Cardiac septum (tissue), 1 donor: ENCODE results near the gene BCL6. TPM values are rescaled to one million over a fixed set of nuclear protein-coding genes. Genes with fewer than 3 reads are reported as not detected.

Experiments
- DNase-seq: peaks from one replicate; pipeline ENCODE4 v3.0.0-alpha.2; 2020; ENCODE audit warnings: low spot score
- intact Hi-C: fragments of 100-400 bp; cut with DNase I; formaldehyde crosslinking; loops from one replicate; pipeline ENCODE4 v1.14.0; 2022
- total RNA-seq: library from RNA; stranded (reverse); fragmentation: NEBNext Ultra II Directional; extraction: Animal tissue kit (Norgen Biotek cat#: 25700); gene quantifications from one replicate; pipeline ENCODE4 v1.2.1, GENCODE V29; 2021
- donor health status: DM: no; HTN: no; CAD: no.

BCL6 gene
- total RNA-seq, 1 donor from 2014 or later, result 67.4 TPM

DNA sequence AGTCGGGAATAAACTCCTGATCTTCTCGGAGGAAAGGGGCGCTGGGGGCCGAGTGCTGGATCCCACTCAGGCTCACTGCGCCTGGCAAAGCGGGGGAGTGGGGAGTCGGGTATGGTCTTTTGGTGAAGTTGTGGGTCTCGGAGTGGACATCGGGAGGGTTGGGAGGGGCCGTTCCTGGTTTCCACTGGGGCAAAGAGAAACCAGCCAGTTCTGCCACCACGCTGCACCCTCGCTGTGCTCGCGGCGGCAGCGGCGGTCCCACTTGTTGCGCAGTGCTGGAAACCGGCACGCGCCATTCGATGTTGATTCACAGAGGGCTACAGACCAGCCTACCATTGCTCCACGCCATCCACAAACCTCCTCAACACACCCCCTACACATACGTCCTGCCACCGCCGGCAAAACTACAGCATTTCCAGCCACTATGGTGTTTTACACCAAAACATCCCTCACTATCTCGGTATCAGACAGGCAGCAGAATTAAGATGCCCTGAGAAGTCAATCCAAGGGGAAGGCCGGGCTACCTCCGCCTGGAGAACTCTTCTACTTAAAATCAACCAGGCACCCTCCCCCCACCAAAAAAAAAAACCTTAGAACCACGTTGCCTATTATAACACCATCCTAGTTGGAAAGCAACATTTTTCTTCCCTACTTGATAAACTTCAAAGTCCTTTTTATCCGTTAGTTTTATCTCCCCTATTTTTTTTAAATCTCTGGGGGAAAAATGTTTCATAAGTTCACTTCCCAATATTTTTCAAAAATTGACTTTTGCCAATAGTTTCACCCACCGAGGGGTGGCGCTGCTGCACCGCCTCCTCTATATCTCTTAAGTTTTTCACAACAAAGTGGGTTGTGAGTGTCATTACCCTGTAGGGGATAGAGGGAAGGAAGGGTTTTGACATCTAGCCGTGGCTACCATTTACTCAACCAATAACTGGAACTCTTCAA is 3.6 kb downstream of the BCL6 start:
- intact Hi-C loops, result loop anchor here (1.0 to 5.0 kb wide), 6 partner anchors 526 to 1403 kb away; no protein-coding TSS in a partner anchor
- DNase-seq, result peak; percentile 89

DNA sequence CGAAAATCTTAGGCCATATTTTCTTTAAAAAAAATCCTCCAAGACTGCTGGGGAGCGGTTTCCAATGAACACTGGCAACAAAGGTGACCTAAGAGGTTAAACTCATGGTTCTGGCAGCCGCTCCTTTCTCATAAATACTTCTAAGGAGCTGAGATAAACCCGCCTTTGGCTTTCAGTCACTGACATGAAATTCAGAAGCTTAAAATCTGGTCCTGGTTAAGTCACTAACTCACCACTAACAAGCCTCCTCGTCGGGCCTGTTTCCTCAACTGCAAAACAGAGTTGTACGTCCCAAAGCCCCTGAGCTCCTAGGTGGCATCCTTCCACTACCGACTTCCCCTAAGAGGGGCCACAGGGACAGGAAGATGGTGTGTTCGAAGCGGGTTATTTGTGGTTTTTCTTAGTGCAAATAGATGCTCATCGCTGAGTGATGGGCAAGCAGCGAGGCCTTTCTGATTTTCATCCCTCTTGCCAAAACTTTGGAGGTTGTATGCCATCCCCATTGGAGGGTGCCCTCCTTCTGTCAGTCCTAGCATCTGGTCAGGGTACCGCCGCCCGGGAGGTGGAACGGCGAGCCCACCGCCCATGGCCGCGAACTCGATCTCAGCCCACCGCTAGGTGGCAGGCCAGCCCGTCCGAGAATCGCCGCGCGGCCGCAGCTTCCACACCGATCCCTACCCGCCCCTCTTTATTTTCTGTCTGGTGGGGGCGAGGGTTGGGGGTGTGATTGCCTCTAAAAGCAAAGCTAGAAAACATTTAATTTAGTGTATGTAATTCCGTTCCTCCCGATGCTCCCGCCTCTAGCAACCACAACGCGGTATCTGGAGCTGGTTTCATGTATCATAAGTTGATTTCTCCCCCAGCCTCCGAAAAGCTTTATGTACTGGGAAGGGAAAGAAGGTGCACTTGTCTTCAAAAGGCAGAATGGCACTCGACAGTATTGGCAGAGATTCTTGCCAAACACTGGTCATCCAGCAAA is 4.6 kb downstream of the BCL6 start:
- DNase-seq, result peak; percentile 92

DNA sequence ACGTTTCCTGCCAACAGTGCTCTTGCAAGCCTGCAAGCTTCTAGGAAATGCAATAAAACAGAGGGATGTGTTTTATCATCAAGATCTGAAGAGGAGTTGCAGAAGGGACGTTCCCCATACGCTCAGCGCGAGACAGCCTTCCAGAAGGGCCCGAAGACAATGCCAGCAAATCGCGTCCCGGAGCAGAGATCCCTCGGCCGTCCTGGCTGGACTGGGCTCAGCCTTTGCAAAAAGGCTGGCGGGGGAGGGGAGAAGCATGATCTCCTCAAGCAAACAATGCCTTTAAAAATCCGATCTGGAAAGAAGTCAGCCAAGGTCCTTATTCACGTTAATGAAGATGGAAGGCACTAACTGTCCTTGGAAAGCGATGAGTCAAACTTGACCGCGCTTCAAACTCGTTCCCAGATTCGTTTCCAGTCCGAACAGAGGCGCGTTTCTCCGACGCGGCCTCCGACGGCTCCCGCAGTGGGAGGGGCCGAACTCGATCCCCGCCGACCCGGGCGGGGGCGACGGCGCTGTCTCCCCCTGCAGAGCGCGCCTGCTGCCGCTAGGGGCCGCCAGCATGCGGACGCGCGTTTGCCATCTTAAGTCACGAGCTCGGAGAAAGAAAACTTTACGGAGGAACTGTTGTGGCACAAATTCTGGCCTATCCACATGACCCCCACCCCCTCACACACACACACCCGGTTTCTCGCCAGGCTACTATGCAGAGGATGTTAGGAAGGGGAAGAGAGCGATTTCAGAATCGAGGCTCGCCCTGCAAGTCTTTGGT is 5.5 kb downstream of the BCL6 start:
- intact Hi-C loops, result loop anchor here (2.0 to 10.0 kb wide), 8 partner anchors 528 to 1495 kb away; no protein-coding TSS in a partner anchor
- DNase-seq, result peak; percentile 91

More for the DNA sequence above, 4.6 kb downstream of the BCL6 start:
- intact Hi-C loops, result loop anchor here (1.0 to 5.0 kb wide), 6 partner anchors 527 to 1404 kb away; no protein-coding TSS in a partner anchor

DNA sequence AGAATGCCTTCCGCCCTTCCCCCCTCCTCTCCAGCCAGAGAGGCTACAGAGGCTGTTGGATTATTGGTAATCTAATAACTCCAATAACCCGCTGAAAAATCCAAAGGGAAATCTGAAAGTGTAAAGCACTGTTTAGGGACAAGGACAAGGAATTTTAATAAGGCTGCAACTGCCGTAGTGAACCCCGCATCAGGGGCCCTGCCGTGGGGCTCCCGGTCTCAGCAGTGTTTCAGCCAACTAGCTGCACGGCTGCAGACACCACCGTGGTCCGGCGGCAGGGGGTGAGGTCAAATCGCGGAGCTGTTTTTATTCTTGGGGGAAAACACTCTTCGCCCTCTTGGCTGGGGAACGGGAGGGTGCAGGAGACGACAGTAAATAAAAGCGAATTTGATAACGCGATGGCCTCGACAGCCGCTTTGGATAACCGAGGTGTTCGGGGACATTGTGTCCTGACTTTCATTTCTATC is 6.1 kb downstream of the BCL6 start:
- no peak for DNase-seq
- intact Hi-C loops, result loop anchor here (2.0 to 10.0 kb wide), 4 partner anchors 858 to 1496 kb away; no protein-coding TSS in a partner anchor

DNA sequence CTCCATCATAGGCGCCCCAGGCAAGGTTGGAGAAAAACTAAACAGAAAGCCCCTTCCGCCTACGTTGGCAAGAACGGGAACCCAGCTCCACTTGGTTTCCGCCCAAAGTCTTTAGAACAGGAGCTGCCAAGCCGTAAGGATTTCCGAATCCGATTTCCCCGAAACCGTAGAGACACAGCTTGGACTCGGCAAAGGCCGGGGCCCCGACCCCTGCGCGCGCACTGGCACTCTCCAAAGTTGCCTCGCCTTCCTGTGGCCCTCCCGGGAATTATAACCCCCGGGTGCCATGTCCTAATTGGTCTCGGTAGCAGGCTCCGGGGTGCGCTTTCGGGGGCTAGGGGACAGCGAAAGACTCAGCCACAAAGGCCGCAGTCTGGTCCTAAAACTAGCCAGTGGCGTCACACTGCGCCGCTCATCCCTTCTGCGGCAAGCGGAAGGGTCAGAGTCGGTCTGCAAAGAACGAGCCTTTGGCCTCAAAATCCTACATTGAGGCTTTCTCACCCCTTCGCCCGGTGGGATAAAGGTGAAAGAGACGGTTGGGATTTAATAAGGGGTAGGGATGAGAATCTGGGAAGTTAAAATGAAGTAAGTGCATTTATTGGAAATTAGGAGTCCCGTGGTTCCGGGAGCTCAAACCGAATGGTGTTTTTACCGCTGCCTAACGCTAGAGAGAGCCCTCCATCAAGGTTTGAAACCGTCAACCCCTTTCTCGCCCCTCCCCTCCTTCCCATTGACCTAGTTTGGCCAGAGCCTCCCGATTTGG is 6.8 kb downstream of the BCL6 start:
- peak; percentile 93 for DNase-seq
- intact Hi-C loops, result loop anchor here (2.0 to 10.0 kb wide), 4 partner anchors 859 to 1496 kb away; no protein-coding TSS in a partner anchor

DNA sequence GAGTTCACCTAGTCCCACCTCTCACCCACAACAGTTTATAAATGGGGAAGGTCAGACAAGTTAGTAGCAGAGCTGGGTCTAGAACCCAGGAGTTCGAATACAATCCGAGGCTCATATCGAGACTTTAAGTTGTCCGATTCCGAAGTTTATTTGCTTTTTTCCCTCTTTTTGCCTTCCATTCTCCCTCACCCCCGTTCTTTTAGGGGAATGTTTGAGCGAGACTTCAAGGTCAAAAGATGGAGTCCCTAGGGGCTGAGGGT is 7.3 kb downstream of the BCL6 start:
- DNase-seq, result no peak
- intact Hi-C loops, result loop anchor here (2.0 to 10.0 kb wide), 4 partner anchors 859 to 1497 kb away; no protein-coding TSS in a partner anchor

DNA sequence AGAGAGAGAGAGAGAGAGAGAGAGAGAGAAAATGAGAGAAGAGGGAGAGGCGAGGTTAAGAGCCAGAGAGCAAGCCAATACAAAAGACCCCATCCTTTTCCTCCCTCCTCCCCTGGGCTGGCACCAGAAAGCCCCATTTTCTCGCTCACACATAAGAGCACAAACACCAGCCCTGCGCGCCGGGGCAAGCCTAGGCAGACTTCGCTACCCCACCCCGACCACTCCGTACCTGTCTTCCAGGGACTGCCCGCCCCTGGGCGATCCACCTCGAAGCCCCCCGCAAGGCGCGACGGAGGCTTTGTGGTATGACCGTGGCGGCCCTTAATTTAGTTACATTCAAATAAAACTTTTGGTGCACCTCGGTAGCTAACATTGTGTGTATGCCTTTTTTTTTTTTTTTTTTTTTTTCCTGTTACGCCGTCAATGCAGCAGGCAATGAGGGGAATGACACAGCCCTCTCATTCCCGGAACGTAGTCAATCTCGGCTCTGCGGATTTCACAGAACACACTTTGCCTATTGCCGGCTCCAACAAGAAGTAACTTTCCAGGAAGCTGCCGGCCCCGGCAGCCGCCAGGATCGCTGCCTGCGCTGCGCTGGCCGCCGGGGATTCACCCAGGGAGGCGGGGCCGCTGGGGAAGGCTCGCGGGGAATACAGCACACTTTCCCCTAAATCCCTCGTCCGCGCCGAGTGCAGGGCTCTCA is 7.7 kb downstream of the BCL6 start:
- DNase-seq, result peak; percentile 90
- intact Hi-C loops, result loop anchor here (2.0 to 10.0 kb wide), 4 partner anchors 860 to 1497 kb away; no protein-coding TSS in a partner anchor

DNA sequence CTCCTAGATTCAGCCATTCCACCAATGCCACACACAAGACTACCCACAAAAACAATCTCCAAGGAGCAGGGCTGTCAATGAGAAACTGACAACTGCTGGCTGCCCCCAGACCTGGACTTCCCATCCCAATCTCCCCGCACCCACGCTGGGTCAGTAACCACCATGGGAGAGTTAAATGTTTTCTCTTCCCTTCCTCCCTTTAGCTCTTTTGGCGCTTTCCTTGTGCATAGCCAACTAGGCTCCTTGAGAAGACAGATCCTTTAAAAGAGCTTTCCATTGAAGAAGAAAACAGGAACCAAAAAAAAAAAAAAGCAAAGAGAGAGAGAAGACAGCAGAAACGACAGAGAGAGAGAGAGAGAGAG is 8.3 kb downstream of the BCL6 start:
- intact Hi-C loops, result loop anchor here (5.0 to 10.0 kb wide), 2 partner anchors 860 to 1498 kb away; no protein-coding TSS in a partner anchor
- no peak for DNase-seq

DNA sequence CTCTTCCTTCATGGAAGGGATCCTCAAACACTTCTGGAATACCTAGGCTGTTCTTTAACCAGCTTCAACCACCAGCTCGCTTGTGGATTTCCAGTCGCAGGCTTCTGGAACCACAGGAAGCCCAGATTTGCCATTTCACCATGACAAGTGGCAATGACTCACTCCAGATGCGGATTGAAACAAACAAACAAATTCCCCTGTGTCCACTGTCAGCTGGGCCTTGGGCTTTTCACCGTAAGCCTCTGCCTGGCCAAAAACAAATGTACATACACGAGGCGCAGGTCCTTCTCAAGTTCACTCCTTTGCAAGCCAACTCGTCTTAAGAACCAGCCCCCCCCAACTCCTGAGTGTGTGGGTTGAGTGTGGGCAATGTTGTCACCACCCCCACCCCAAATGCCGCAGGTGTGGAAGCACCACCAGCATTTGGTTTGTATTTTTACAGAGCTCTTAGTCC is 8.8 kb downstream of the BCL6 start:
- intact Hi-C loops, result loop anchor here (5.0 to 10.0 kb wide), 2 partner anchors 861 to 1498 kb away; no protein-coding TSS in a partner anchor
- DNase-seq, result no peak

DNA sequence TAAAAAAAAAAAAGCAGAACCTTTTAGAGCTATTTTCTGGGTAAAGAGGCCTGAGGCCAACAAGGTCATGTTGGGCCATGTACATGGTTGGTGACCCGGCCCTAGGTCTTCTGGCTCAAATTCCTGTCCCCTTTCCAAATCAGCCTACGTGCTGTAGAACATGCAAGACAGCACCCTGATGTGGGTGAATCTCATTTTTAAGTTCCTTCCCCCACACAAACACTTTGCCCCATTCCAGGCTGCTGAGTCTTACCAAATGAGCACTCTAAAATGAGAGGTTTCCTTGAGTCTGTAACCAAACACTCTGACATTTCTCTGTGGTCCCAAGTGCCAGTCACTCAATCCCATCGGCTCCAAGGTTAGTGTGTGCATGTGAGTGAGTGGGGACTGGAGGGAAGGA is 9.4 kb downstream of the BCL6 start:
- no peak for DNase-seq
- intact Hi-C loops, result loop anchor here (5.0 to 10.0 kb wide), 2 partner anchors 861 to 1499 kb away; no protein-coding TSS in a partner anchor

DNA sequence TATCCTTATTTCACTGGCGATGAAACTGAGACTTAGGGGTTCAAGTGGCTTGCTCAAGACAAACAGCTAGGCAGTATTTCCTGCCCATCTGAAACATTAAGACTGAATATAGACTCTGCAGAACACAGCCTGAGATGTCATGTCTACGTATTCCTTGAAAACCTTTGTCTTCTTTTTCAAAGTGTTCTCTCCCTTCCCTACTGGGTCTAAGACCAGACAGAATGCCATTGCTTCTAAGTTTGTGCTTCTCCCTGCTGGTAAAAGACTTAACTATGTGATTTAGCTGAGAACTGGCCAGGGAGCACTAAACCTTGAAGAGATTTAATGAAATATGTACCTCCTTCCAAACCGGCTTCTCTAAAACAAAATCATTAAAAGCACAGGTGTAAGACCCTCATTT is 9.9 kb downstream of the BCL6 start:
- intact Hi-C loops, result loop anchor here (5.0 to 10.0 kb wide), 2 partner anchors 862 to 1499 kb away; no protein-coding TSS in a partner anchor
- no peak for DNase-seq

DNA sequence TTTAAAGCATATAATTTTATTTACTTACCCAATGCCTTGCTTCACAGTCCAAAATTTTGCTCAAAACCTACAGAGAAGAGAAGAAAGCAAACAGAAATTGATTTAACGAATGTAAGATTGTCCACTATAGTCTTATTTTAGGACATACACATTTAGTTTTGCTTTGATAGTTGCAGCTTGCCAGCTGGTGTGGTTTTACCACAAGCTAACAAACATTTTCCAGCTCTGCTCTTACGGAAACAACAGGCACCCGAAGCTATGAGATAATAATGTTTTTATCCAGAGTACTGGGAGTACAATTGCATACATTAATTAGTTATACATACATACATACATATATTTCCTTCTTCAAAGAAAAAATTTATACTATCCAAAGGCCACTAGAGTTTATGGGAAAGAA is 10.4 kb downstream of the BCL6 start:
- intact Hi-C loops, result loop anchor here (5.0 to 10.0 kb wide), 2 partner anchors 862 to 1500 kb away; no protein-coding TSS in a partner anchor
- no peak for DNase-seq

DNA sequence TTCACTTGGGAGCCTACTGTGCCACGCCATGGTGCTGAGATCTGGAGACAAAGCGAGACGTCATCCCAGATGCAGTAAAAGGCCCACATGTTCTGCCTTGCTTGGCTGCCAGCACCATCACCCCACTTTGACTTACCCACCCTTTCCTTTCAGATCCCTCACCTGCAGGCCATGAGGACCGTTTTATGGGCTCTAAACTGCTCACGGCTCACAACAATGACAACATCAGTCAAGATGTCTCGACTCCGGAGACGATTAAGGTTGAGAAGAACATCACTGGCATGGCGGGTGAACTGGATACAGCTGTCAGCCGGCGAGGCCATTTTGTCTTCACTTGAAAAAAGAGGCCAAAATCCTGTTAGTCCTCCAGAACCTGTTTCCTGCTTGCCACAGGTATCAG is 11.9 kb downstream of the BCL6 start:
- intact Hi-C loops, result loop anchor here (10.0 kb wide), 1 partner anchor 1501 kb away; no protein-coding TSS in a partner anchor
- DNase-seq, result no peak

DNA sequence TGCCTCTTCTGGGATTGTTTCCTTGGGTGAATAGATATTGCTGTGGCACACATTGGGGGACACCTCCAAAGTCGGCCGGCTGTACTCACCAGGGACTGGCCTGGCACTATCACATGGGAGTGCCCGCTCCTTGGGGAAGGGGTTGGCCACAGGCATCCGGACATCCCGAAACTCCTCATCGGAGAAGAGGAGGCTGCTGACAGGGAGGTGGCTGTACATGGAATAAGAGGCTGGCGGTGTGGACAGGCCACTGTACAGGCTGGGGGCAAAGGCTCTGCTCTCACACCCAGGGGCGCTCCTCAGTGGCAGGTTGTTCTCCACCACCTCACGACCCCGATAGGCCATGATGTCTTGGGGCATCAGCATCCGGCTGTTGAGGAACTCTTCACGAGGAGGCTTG is 15.7 kb downstream of the BCL6 start:
- no peak for DNase-seq
- intact Hi-C loops, result no loop called here

DNA sequence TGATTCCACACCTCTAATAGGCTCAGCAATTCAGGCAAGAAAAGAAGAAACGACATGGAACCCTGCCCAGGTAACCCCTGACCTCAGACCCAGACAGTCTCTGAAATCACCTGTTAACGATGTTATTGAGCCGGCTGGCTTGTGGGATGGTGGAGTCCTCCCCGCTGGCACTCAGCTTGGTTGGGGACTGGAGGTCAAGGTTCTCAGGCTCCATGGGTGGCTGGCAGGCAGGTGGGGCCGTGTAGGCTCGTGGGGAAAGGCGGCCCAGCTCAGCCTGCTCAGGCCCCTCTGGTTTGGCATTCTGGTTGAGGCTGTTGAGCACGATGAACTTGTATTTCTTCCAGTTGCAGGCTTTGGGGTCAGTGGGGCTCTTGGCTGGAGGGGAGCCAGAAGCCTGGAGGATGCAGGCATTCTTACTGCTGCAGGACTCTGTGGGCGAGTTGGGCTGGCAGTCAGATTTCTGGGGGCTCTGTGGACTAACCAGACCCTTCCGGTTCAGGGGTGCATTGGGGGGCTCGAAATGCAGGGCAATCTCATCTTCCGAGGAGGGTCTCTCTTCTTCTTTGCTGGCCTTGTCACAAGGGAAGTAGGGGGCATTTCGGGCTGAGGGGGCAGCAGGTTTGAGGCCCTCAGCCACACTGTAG is 16.2 kb downstream of the BCL6 start:
- DNase-seq, result no peak
- intact Hi-C loops, result no loop called here

DNA sequence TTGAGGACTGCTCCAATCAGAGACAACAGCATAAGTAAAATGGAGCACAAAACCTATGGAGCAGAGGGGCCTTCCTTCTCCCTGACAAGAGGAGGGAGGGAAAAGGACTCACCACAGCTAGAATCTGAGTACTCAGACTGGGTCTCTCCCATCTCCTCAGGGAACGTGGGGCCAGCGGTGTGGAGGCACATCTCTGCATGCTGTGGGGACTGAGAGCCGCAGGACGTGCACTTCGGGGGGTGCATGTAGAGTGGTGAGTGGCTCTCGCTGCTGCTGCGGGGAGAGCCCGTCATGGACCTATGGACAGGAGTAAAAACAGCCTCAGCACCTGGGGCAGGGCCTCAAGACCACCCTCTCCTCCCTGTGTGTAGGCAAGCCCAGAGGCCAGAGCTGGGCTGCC is 17.0 kb downstream of the BCL6 start:
- intact Hi-C loops, result no loop called here

DNA sequence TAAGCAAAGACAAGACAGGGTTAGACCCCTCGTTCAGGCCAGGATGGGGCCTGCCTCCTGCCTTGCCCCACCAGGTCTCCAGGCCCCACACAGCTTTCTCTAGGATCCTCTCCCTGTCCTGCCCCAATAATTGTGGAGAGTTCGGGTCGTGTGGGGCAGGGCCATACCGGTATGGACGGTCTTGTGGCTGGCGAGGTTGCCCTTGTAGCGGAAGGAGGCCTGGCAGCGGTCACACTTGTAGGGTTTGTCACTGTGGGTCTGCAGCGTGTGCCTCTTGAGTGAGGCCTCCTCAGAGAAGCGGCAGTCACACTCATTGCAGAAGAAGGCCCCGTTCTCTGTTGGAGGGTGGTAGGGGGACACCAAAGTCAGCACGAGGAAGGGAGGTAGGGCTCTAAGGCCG is 18.7 kb downstream of the BCL6 start:
- intact Hi-C loops, result no loop called here
- DNase-seq, result no peak

More for the DNA sequence above, 17.0 kb downstream of the BCL6 start:
- DNase-seq, result no peak
